Activated T-helper 1 cell treated with anti-CD3 and anti-CD28 coated beads, Interleukin-12 subunit alpha, Interleukin-12 subunit beta, Interleukin-2, Interleukin-4 antibody, amounts not matched to agents 30 ng/mL and 10 ng/mL and 1 ng/mL, durations not matched to agents 14 hours and 24 hours and 36 hours (primary cell): ENCODE results near the gene TM4SF18. TPM values are rescaled to one million over a fixed set of nuclear protein-coding genes. Genes with fewer than 3 reads are reported as not detected.
"Not testable (repeated sequence)": the region's sequence is repeated elsewhere in the genome, so short reads cannot be mapped to it uniquely, and the experiment has no call there.

Experiments
- DNase-seq: peaks from one replicate; pipeline ENCODE4 v3.0.0; 2021; ENCODE audit warnings: low spot score
- H3K27ac Mint-ChIP-seq: one replicate; pipeline ENCODE4 v1.8.0; 2021; ENCODE audit warnings: mild to moderate bottlenecking, mixed read lengths
- H3K27me3 Mint-ChIP-seq: one replicate; pipeline ENCODE4 v1.8.0; 2022; ENCODE audit warnings: mild to moderate bottlenecking, moderate library complexity, mixed read lengths; ENCODE audit not compliant: insufficient read depth
- H3K36me3 Mint-ChIP-seq: one replicate; pipeline ENCODE4 v1.8.0; 2021; ENCODE audit warnings: low read depth, mixed read lengths
- H3K4me1 Mint-ChIP-seq: one replicate; pipeline ENCODE4 v1.8.0; 2021; ENCODE audit warnings: low read depth, mixed read lengths
- H3K4me3 Mint-ChIP-seq: one replicate; pipeline ENCODE4 v1.8.0; 2021; ENCODE audit warnings: mild to moderate bottlenecking, moderate library complexity, mixed read lengths
- H3K9me3 Mint-ChIP-seq: one replicate; pipeline ENCODE4 v1.8.0; 2021; ENCODE audit warnings: mixed read lengths
- intact Hi-C: fragments of 100-400 bp; cut with micrococcal nuclease; formaldehyde crosslinking; loops from one replicate; pipeline ENCODE4 v1.15.1; 2024
- total RNA-seq: library from RNA; stranded (reverse); gene quantifications from 2 replicates; pipeline ENCODE4 v1.2.3, GENCODE V29; 2022

Gene TM4SF18, protein sequence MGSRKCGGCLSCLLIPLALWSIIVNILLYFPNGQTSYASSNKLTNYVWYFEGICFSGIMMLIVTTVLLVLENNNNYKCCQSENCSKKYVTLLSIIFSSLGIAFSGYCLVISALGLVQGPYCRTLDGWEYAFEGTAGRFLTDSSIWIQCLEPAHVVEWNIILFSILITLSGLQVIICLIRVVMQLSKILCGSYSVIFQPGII
- total RNA-seq = not detected in 2 replicates

DNA sequence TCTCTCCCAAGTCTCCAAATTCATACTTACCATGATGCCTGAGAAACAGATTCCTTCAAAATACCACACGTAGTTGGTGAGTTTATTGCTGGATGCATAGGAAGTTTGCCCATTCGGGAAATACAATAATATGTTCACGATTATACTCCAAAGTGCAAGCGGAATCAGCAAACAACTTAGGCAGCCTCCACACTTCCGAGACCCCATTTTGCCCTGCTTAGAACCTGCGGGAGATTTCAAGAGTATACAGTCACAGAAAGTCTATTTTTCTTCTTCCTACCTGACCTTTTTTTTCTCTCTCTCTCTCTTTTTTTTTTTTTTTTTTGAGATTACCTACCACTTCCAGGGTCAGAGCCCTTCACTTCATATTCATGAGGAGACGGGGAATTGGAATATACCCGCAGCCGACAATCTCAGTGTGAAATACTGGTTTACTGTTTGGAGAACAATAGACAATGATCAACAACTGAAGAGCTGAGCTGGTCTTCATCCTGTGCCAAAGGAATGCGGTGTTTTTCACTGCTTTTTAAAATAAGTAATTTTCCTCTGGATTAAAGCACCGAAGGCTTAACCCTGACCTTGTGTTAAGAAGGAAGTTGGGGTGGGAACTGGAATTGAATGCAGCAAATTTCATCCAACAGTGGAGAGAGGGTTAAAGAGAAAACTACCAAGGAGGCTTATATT is at the start of gene TM4SF18:
TSS of gene TM4SF18 (minus strand) at position 461 of the 684 bp plus-strand sequence. CDS start at position 207, 254 bp downstream.
- Mint-ChIP-seq H3K4me1 (no peaks in the 10 kb centered on the region), H3K36me3 (no peaks in the 10 kb centered on the region), H3K9me3 (no peaks in the 10 kb centered on the region), H3K4me3 (no peak within 1 kb of the TSS), H3K27me3 (peaks cover 9% of the 10 kb centered on the region), H3K27ac (no peak within 1 kb of the TSS)
- no peak for DNase-seq
- intact Hi-C loops = no loop called here

DNA sequence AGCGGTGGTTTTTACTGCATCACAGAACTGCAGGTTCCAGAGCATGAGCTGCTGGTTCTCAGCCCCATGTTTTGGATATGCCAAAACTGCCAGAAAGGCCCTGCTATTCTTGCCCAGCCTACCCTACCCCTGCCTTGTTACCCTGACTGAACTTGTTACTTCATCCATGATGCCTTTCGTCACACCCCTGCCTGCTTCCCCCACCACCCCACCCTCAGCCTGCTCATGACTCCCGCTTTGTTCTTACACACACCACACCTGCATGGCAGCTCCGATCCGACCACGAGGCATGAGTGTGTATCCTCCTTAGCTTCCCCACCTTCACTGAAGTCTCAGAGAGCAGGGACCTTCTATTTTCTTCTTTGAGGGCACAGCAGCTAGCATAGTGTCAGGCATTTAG is 49.1 kb upstream of the TM4SF18 start:
- H3K4me3 Mint-ChIP-seq = no peak overlapping the region
- H3K36me3 Mint-ChIP-seq = no peaks in the 10 kb centered on the region
- no peaks in the 10 kb centered on the region for H3K27me3 Mint-ChIP-seq
- DNase-seq = no peak
- no peaks in the 10 kb centered on the region for H3K9me3 Mint-ChIP-seq
- H3K27ac Mint-ChIP-seq = no peak overlapping the region
- intact Hi-C loops = no loop called here
- peaks cover 11% of the 10 kb centered on the region for H3K4me1 Mint-ChIP-seq

DNA sequence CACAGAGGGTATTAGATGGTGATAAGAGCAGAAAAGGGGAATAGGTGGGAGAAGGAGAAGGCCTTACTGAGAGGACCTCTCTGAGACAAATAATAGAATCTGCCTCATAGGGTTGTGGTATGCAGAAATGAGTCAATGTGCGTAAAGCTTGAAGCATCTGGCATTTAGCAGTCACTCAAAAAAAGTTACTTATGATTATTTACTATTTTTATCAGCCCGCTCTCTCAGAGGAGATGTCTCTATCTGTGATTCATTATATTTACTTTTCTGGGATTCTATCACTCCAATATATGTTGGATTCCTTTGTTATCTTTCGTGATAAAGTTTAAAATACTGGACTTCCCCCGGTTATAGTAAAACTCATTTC is 48.6 kb upstream of the TM4SF18 start:
- no peak overlapping the region for H3K4me3 Mint-ChIP-seq
- H3K4me1 Mint-ChIP-seq = peaks cover 13% of the 10 kb centered on the region
- no peak for DNase-seq
- H3K36me3 Mint-ChIP-seq = no peaks in the 10 kb centered on the region
- intact Hi-C loops = no loop called here
- H3K27me3 Mint-ChIP-seq = peaks cover 1% of the 10 kb centered on the region
- H3K27ac Mint-ChIP-seq = no peak overlapping the region
- no peaks in the 10 kb centered on the region for H3K9me3 Mint-ChIP-seq

DNA sequence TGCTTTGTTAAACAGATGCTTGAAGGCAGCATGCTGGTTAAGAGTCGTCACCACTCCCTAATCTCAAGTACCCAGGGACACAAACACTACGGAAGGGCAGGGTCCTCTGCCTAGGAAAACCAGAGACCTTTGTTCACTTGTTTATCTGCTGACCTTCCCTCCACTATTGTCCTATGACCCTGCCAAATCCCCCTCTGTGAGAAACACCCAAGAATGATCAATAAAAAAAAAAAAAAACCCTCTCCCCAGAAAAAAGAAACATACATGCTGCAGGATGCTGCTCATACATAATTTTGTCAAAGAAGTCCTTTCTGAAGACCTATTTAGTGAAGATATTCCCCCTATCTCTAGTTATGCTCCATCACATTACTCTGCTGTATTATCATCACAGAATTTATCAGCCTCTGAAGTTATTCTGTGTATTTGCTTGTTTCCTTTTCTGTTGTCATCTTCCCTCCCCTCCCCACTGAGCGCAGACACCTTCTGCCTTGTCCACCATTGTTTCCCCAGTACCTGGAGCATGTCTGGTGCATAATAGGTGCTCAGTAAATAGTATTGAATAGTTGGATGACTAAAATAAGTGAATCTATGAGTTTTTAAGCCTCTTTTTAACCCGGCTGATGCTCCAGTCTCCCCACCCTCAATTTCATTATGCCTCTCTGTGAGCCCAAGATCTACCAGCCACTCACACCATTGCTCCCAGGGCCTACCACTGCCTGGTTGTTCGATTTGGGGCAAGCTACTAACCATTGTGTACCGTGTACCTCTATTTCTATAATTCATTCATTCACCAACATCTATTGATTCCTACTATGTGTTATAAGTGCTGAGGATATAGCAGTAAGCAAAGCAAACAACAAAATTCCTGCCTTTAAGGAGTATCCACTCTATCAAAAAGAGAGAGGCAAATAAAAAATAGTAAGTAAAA is 48.0 kb upstream of the TM4SF18 start:
- Mint-ChIP-seq H3K27ac (no peak overlapping the region), H3K9me3 (no peaks in the 10 kb centered on the region), H3K4me1 (peaks cover 6% of the 10 kb centered on the region), H3K27me3 (peaks cover 2% of the 10 kb centered on the region), H3K4me3 (no peak overlapping the region), H3K36me3 (no peaks in the 10 kb centered on the region)
- intact Hi-C loops = no loop called here
- DNase-seq = no peak

DNA sequence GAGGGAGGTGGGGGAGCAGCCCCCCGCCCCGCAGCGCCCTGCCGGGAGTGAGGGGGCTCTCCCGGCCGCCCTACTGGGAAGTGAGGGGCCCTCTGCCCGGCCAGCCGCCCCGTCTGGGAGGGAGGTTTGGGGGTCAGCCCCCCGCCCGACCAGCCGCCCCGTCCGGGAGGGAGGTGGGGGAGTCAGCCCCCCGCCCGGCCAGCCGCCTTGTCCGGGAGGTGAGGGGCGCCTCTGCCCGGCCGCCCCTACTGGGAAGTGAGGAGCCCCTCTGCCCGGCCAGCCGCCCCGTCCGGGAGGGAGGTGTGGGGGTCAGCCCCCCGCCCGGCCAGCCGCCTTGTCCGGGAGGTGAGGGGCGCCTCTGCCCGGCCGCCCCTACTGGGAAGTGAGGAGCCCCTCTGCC is 46.8 kb upstream of the TM4SF18 start:
- H3K9me3 Mint-ChIP-seq, H3K27me3 Mint-ChIP-seq, H3K36me3 Mint-ChIP-seq, intact Hi-C loops, H3K4me3 Mint-ChIP-seq, H3K27ac Mint-ChIP-seq, H3K4me1 Mint-ChIP-seq, DNase-seq: not testable (repeated sequence)

DNA sequence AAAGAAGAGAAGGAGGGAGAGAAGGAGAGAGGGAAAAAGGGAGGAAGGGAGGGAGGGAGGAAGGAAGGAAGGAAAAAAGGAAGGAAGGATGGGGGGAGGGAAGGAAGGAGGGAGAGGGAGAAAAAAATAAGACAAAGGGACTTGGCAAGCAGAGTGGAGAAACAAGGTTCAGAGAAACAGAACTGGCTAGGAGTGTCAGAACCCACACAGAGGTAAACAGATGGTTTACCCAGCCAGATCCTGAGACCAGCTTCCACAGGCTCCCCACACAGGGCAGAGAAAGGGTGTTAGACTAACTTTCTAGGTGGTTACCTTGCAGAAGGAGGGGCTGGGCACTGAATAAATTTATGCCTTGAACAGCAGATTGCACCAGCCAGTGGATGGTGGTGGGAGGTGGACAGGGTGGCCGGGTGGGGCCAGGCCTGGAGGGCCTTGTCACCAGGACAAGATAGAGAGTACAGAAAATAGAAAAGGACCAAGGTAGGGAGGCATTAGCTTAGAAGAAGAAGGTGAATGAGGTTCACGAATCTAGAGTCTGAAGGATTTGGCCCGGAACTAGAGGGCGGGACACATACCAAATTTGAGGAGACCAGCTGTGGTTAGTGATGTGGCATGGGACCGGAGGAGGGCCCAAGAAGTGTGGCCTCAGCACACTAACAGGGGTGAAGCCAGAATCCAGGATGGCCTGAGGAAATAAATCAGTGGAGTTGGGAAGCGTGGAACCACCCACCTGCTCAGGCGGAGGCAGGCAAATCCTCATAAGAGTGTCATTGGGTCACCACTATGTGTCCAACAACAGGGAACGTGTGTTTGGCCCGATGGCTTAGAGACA is 45.3 kb upstream of the TM4SF18 start:
- peaks cover 2% of the 10 kb centered on the region for H3K27me3 Mint-ChIP-seq
- H3K4me1 Mint-ChIP-seq = peaks cover 6% of the 10 kb centered on the region
- H3K9me3 Mint-ChIP-seq = no peaks in the 10 kb centered on the region
- H3K27ac Mint-ChIP-seq = no peak overlapping the region
- no peak overlapping the region for H3K4me3 Mint-ChIP-seq
- DNase-seq = no peak
- intact Hi-C loops = no loop called here
- H3K36me3 Mint-ChIP-seq = no peaks in the 10 kb centered on the region

DNA sequence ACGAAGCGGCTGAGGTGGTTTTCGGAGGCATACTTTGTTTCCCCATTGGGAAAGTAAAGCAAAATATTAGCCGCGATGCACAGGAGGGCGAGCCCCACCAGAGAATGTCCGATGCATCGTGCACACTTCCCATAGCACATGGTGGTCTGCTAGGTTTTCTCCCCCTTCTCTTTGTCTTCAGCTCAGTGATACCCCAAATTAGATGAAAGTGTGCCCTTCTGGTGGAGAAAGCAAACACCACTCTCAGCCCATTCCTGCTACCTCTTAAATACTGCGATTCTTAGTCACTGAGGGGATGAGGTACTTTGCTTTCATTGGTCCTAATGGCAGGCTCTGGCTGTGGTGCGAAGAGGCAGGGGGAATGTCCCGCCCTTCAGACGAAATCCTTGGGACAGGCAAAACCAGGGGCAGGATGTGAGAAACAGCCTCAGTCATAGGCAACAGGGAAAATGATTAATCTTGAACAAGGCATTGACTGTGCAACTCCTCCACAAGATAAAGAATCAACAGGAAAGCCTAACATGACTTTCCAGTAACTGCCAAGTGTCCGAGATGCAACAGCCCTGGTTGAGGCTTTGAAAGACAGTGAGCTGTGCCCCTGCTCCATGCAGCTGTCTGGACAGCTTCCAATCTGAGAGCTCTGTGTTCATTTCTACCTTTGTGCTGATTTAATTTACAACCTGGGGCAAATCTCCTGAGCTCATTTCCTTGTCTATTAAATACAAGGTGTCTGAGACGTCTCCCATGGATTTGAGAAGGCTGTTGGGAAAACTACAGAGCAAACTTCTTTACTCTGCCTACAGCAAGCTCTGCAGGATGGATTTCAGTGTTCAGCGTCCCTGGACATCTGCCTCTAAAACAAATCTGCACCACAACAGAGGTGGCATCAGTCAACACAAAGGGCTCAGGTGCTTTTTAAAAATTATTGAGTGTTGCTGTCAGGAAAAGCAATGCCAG is 44.2 kb upstream of the TM4SF18 start, which contains the start of gene TM4SF1:
TSS of gene TM4SF1 (minus strand) at position 242 of the 957 bp plus-strand sequence. CDS start at position 140, 102 bp downstream.
- peak within 1 kb of the TSS; percentile 35 for H3K4me3 Mint-ChIP-seq
- intact Hi-C loops = no loop called here

DNA sequence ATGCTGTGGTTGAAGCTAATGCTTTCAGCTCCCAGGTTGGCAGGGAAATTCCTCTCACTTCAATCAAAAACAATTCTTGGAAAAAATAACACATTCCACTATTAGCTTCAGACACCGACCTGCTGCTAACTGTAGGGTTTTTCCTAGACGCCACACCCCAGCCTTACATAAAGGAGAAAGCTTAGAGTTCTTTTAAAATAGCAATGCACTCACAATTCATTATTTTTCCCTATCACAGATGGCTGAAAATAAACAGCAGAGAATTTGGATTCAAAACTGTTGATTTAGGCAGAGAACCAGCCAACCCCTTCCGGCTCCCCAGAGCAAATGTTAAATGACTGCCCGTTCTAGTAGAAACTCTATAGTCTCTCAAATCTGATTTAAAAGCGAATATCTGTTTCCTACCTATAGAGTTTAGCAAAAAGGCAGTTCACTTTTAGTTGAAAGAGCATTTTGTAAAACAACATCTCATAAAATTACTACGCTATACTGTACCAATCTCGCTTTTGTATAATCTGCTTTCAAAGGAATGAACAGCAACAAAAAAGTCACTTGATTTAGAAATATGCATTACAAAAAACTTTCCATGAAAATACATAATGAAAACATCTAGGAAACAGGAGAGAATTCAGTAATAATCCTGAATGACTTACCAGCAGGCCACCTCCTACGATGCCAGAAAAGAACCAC is 43.4 kb upstream of the TM4SF18 start:
- H3K36me3 Mint-ChIP-seq = no peaks in the 10 kb centered on the region
- intact Hi-C loops = no loop called here
- peaks cover 7% of the 10 kb centered on the region for H3K27me3 Mint-ChIP-seq
- no peaks in the 10 kb centered on the region for H3K9me3 Mint-ChIP-seq
- no peak for DNase-seq
- peak overlapping the region; percentile 35 for H3K4me3 Mint-ChIP-seq
- no peak overlapping the region for H3K27ac Mint-ChIP-seq
- peaks cover 6% of the 10 kb centered on the region for H3K4me1 Mint-ChIP-seq

More for the DNA sequence above, 44.2 kb upstream of the TM4SF18 start, which contains the start of gene TM4SF1:
- Mint-ChIP-seq H3K27ac (no peak within 1 kb of the TSS), H3K9me3 (no peaks in the 10 kb centered on the region), H3K27me3 (peaks cover 5% of the 10 kb centered on the region), H3K4me1 (peaks cover 6% of the 10 kb centered on the region), H3K36me3 (no peaks in the 10 kb centered on the region)
- DNase-seq = no peak

DNA sequence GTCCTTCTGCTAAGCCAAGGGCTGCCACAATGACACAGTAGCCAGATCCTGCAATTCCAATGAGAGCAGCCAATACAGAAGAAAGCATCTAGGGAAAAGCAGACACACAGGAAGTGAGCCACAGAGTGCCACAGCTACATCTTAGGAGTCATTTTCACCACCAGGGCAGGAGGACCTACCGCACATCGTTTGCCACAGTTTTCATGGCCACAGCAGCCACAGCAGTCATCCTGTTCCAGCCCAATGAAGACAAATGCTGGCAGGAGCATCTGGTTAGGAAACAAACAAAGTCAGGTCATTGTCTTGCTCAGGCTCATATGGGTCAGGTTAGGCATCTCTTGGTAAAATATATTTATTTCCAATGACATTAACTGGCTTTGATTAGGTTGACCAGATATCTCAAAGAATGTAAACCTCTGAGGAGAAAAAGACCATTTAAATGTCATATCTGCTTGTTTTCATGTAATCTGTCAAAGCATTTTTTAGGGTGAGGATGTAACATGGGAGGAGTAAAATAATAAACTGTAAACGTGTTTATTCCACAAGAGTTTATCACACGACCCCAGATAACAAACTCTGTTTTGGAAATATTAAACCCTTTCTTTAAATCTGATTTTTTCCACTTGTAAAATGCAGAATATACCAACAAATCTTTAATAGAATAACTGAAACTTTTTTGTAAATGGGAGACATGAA is 42.2 kb upstream of the TM4SF18 start:
- Mint-ChIP-seq H3K27me3 (peaks cover 13% of the 10 kb centered on the region), H3K36me3 (no peaks in the 10 kb centered on the region), H3K9me3 (no peaks in the 10 kb centered on the region), H3K4me1 (peaks cover 6% of the 10 kb centered on the region), H3K27ac (no peak overlapping the region), H3K4me3 (no peak overlapping the region)
- intact Hi-C loops = no loop called here
- no peak for DNase-seq

DNA sequence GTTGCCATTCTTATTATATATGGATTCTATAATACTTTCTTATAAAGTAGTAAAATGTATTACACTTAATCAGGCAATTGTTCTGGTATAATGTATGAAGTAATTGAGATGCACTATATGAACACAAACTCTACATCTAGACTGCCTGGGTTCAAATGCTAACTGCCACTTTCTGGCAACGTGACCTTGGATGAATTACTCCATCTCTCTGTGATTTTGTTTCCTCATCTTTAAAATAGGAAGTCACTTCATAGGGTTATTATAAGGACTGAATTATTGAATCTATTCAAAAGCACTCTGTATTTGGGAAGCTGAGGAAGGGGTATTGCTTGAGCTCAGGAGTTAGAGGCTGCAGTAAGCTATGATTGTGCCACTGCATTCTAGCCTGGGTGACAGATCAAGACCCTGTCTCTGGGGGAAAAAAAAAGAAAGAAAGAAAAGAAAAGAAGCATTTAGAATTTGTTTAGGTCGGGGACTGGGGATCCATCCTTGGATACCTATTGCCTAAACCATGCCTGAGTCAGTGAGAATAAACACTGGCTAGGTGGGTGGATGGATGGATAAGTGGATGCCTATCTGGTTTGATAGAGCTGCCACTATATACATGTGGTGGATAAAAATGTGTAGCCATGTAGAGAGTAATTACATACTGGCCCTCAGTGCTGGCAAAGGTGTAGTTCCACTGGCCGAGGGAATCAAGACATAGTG is 41.5 kb upstream of the TM4SF18 start:
- Mint-ChIP-seq H3K27me3 (peaks cover 13% of the 10 kb centered on the region), H3K27ac (no peak overlapping the region), H3K4me1 (peaks cover 6% of the 10 kb centered on the region), H3K4me3 (no peak overlapping the region), H3K9me3 (no peaks in the 10 kb centered on the region), H3K36me3 (no peaks in the 10 kb centered on the region)
- intact Hi-C loops = no loop called here
- no peak for DNase-seq
